OCI-LY7 (cell line): ENCODE measurements around the gene GABPB2. TPM values are rescaled to one million over a fixed set of nuclear protein-coding genes. Genes with fewer than 3 reads are reported as not detected.

Experiments used
- BruUV-seq: library from RNA; stranded (reverse); fragments of 400-500 nt; replicated peaks from 2 replicates; lab custom pipeline; 2021; lab: Mats Ljungman, UMichigan
- CTCF ChIA-PET: fragments of 300-600 bp; sonication (Branson Sonifier 250); formaldehyde crosslinking; loops from one replicate; lab custom pipeline; 2022; ENCODE audit warnings: antibody characterized with exemption; ENCODE audit not compliant: unreplicated experiment; lab: Charles Lee
- POLR2A ChIA-PET: fragments of 300-600 bp; sonication (Branson Sonifier 250); formaldehyde crosslinking; loops from one replicate; lab custom pipeline; 2022; ENCODE audit warnings: antibody characterized with exemption; lab: Charles Lee
- DNase-seq: peaks from one replicate; pipeline ENCODE4 v3.0.0-alpha.2; 2015; ENCODE audit warnings: low spot score
- H2AFZ ChIP-seq: fragments of 200-600 bp; sonication (generic), shearing (Covaris generic); 2 replicates; pipeline ENCODE4 v1.6.1; 2014; ENCODE audit warnings: mild to moderate bottlenecking, antibody characterized with exemption, low read length, moderate library complexity
- H3K27ac ChIP-seq: fragments of 200-600 bp; sonication (generic); 2 replicates; pipeline ENCODE4 v1.5.1; 2014; ENCODE audit warnings: mixed run types, low read depth, mild to moderate bottlenecking, moderate library complexity, low read length, inconsistent platforms; ENCODE audit not compliant: poor library complexity, severe bottlenecking
- H3K36me3 ChIP-seq: fragments of 200-600 bp; sonication (generic); 2 replicates; pipeline ENCODE4 v1.6.1; 2014; ENCODE audit warnings: mild to moderate bottlenecking, antibody characterized with exemption, low read length, moderate library complexity, mixed read lengths; ENCODE audit not compliant: insufficient read depth
- H3K4me1 ChIP-seq: fragments of 200-600 bp; sonication (generic); 2 replicates; pipeline ENCODE4 v1.5.1; 2014; ENCODE audit warnings: mild to moderate bottlenecking, low read length; ENCODE audit not compliant: insufficient read depth, poor library complexity, severe bottlenecking
- H3K4me2 ChIP-seq: fragments of 200-600 bp; sonication (generic); 2 replicates; pipeline ENCODE4 v1.6.1; 2014; ENCODE audit warnings: mild to moderate bottlenecking, low read length
- H3K4me3 ChIP-seq: fragments of 200-600 bp; sonication (generic); 2 replicates; pipeline ENCODE4 v1.5.1; 2014; ENCODE audit warnings: mild to moderate bottlenecking, low read depth, low read length; ENCODE audit not compliant: poor library complexity, severe bottlenecking
- H3K79me2 ChIP-seq: fragments of 200-600 bp; sonication (generic); 2 replicates; pipeline ENCODE4 v1.6.1; 2016; ENCODE audit warnings: low read depth, mild to moderate bottlenecking, low read length, moderate library complexity, mixed read lengths; ENCODE audit not compliant: insufficient read depth
- H3K9me2 ChIP-seq: fragments of 200-600 bp; sonication (generic); 2 replicates; pipeline ENCODE4 v1.6.1; 2016; ENCODE audit warnings: mild to moderate bottlenecking, low read length, mixed read lengths; ENCODE audit not compliant: insufficient read depth
- H3K9me3 ChIP-seq: fragments of 200-600 bp; sonication (generic); 2 replicates; pipeline ENCODE4 v1.6.1; 2014; ENCODE audit warnings: mild to moderate bottlenecking, mixed run types, low read length, mixed read lengths
- H4K20me1 ChIP-seq: fragments of 200-600 bp; sonication (generic); 2 replicates; pipeline ENCODE4 v1.6.1; 2014; ENCODE audit warnings: mild to moderate bottlenecking, antibody characterized with exemption, low read length, moderate library complexity, mixed read lengths; ENCODE audit not compliant: insufficient read depth
- EZH2phosphoT487 ChIP-seq: fragments of 200-600 bp; sonication (generic); IDR thresholded peaks from 2 replicates; pipeline ENCODE4 v1.6.1; 2018; ENCODE audit warnings: low read depth, borderline replicate concordance, mild to moderate bottlenecking, mixed run types, antibody characterized with exemption, low read length, moderate library complexity, mixed read lengths
- intact Hi-C: fragments of 100-400 bp; cut with micrococcal nuclease; formaldehyde crosslinking; loops from one replicate; pipeline ENCODE4 v1.10.0; 2022; ENCODE audit not compliant: unreplicated experiment
- total RNA-seq, 2 experiments: library from RNA; depleted of rRNA in 1 of 2; stranded (reverse); fragments of >200 nt in 1 of 2; shearing (Covaris generic) in 1 of 2; gene quantifications; 2 replicates each; pipeline ENCODE4 v1.2.3, GENCODE V29; 2014 to 2022
- TF ChIP-seq, protein P1 (sequence below): fragments of 200-600 bp; sonication (generic); conservative IDR thresholded peaks from 2 replicates; pipeline ENCODE4 v1.5.1; 2014; ENCODE audit warnings: mild to moderate bottlenecking, antibody characterized with exemption, low read length, moderate library complexity, mixed read lengths

GABPB2 gene
- total RNA-seq, 2 experiments from 2014 or later = 17.2 to 20.0 TPM

DNA sequence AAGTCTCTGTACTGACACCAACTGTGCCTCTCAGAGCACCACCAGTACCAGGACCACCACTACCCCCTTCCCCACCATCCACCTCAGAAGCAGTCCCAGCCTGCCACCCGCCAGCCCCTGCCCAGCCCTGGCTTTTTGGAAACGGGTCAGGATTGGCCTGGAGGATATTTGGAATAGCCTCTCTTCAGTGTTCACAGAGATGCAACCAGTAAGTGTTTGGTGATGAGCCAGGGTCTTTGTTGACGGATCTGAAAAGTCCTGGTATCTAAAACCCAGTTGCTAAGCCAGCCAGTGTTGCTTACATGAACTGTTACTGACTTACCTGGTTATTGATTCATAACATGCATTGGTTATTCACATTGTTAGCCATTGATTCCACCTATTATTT, 21.9 kb upstream of the GABPB2 start:
- peak overlapping the region; percentile 43; the same call in 1 of the 2 replicates for H3K4me2 ChIP-seq
- intact Hi-C loops = no loop called here
- TF ChIP-seq, protein P1, sequence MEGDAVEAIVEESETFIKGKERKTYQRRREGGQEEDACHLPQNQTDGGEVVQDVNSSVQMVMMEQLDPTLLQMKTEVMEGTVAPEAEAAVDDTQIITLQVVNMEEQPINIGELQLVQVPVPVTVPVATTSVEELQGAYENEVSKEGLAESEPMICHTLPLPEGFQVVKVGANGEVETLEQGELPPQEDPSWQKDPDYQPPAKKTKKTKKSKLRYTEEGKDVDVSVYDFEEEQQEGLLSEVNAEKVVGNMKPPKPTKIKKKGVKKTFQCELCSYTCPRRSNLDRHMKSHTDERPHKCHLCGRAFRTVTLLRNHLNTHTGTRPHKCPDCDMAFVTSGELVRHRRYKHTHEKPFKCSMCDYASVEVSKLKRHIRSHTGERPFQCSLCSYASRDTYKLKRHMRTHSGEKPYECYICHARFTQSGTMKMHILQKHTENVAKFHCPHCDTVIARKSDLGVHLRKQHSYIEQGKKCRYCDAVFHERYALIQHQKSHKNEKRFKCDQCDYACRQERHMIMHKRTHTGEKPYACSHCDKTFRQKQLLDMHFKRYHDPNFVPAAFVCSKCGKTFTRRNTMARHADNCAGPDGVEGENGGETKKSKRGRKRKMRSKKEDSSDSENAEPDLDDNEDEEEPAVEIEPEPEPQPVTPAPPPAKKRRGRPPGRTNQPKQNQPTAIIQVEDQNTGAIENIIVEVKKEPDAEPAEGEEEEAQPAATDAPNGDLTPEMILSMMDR = no peak
- no peak for TF ChIP-seq EZH2phosphoT487
- ChIA-PET POLR2A (no interaction called here), CTCF (no interaction called here)
- peaks cover 40% of the 10 kb centered on the region for H3K36me3 ChIP-seq
- H2AFZ ChIP-seq = no peak overlapping the region
- no peak overlapping the region for H3K4me3 ChIP-seq
- H4K20me1 ChIP-seq = no peaks in the 10 kb centered on the region
- H3K27ac ChIP-seq = no peak overlapping the region
- H3K4me1 ChIP-seq = no peaks in the 10 kb centered on the region
- no peaks in the 10 kb centered on the region for H3K9me3 ChIP-seq
- BruUV-seq = no TSS peak
- no peak for DNase-seq
- no peaks in the 10 kb centered on the region for H3K79me2 ChIP-seq
- H3K9me2 ChIP-seq = no peaks in the 10 kb centered on the region

DNA sequence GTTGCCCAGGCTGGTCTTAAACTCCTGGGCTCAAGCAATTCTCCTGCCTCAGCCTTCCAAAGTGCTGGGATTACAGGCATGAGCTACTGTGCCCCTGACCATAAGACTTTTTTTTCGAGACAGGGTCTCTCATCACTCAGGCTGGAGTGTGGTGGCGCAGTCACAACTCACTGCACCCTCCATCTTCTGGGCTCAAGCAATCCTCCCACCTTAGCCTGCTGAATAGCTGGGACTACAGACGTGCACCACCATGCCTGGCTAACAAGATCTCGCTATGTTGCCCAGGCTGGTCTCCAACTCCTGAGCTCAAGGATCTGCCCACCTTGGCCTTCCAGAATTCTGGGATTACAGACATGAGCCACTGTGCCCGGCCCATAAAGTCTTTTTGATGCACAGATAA, 21.1 kb upstream of the GABPB2 start:
- Histone ChIP-seq H3K79me2 (no peaks in the 10 kb centered on the region), H2AFZ (no peak overlapping the region), H3K4me1 (no peaks in the 10 kb centered on the region), H3K4me2 (no peak overlapping the region), H3K9me3 (no peaks in the 10 kb centered on the region), H4K20me1 (no peaks in the 10 kb centered on the region), H3K36me3 (peaks cover 49% of the 10 kb centered on the region), H3K4me3 (no peak overlapping the region), H3K9me2 (no peaks in the 10 kb centered on the region), H3K27ac (no peak overlapping the region)
- ChIA-PET CTCF (no interaction called here), POLR2A (interaction anchor here (0.7 to 1.3 kb wide), 2 partner anchors 11 to 44 kb away, joined by 3 to 7 read pairs; partner anchors contain the start of genes CDC42SE1 and MLLT11)
- intact Hi-C loops = no loop called here
- no peak for TF ChIP-seq EZH2phosphoT487
- TF ChIP-seq, protein P1 = no peak
- DNase-seq = no peak
- BruUV-seq = no TSS peak

DNA sequence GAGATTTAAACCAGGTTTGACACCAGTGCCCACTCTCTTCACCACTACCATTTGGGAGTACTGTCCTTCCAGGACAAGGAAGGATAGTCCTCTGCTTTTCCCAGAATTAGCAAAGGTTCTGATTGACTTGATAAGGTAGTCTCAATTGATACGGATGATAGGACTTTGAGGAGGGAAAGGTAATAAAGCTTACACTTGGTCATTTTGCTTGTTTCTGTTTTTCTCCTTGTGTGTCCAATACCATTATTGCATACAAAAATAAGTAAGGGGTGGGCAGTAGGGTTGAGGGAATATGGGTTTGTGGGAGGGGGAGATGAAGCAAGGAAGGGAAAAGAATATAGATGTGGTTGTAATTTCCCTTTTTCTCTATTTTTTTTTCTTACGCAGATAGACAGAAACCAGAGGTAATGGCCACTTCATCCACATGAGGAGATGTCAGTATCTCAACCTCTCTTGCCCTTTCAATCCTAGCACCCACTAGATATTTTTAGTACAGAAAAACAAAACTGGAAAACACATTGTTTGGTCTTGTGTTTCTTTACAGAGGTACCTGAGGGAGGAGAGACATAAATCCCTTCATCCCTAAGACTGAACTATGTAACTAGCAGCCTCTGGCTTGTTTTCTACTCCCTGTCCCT, 20.4 kb upstream of the GABPB2 start:
- no peaks in the 10 kb centered on the region for H3K9me2 ChIP-seq
- no peak overlapping the region for H3K4me2 ChIP-seq
- POLR2A ChIA-PET = interaction anchor here (0.7 to 1.3 kb wide), 2 partner anchors 10 to 43 kb away, joined by 3 to 7 read pairs; partner anchors contain the start of genes CDC42SE1 and MLLT11
- BruUV-seq = no TSS peak
- no peak overlapping the region for H3K4me3 ChIP-seq
- TF ChIP-seq, protein P1 = no peak
- no peak for TF ChIP-seq EZH2phosphoT487
- H4K20me1 ChIP-seq = no peaks in the 10 kb centered on the region
- CTCF ChIA-PET = no interaction called here
- H3K36me3 ChIP-seq = peaks cover 56% of the 10 kb centered on the region
- DNase-seq = no peak
- intact Hi-C loops = no loop called here
- no peaks in the 10 kb centered on the region for H3K4me1 ChIP-seq
- H3K79me2 ChIP-seq = no peaks in the 10 kb centered on the region
- H3K27ac ChIP-seq = no peak overlapping the region
- no peaks in the 10 kb centered on the region for H3K9me3 ChIP-seq
- no peak overlapping the region for H2AFZ ChIP-seq
